Measurements from ENCODE around the gene MLH3.

DNA sequence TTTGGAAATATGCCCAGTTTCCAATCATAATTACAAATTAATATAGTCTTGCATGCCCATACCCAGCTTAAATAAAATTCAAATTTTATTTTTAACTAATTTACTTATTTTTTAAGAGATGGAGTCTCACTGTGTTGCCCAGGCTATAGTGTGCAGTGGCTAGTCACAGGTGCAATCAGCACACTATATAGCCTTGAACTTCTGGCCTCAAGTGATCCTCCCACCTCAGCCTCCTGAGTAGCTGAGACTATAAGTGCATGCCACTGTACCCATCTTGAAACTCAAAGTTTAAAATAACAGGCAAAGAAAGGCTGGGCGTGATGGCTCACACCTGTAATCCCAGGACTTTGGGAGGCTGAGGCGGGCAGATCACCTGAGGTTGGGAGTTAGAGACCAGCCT, 10.3 kb downstream of the MLH3 start:
- no peak for TF ChIP-seq POLR2AphosphoS5 (IDR thresholded peaks at IDR 0.05)
- TF ChIP-seq, protein P1, sequence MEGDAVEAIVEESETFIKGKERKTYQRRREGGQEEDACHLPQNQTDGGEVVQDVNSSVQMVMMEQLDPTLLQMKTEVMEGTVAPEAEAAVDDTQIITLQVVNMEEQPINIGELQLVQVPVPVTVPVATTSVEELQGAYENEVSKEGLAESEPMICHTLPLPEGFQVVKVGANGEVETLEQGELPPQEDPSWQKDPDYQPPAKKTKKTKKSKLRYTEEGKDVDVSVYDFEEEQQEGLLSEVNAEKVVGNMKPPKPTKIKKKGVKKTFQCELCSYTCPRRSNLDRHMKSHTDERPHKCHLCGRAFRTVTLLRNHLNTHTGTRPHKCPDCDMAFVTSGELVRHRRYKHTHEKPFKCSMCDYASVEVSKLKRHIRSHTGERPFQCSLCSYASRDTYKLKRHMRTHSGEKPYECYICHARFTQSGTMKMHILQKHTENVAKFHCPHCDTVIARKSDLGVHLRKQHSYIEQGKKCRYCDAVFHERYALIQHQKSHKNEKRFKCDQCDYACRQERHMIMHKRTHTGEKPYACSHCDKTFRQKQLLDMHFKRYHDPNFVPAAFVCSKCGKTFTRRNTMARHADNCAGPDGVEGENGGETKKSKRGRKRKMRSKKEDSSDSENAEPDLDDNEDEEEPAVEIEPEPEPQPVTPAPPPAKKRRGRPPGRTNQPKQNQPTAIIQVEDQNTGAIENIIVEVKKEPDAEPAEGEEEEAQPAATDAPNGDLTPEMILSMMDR (IDR thresholded peaks at IDR 0.05), result no peak
- TF ChIP-seq POLR2A (IDR thresholded peaks at IDR 0.05), result no peak
